Adrenal gland (tissue), 5 donors: Measurements from ENCODE around the gene DPPA4.

Experiments
- POLR2A ChIP-seq, 2 donors: fragments of 450-650 bp; IDR thresholded peaks; one replicate each; pipeline ENCODE4 v1.6.1; 2017; ENCODE audit warnings: antibody characterized with exemption in 2 of 2, mild to moderate bottlenecking in 2 of 2, moderate library complexity in 1 of 2
- TF ChIP-seq, protein P1 (sequence below), 6 experiments: fragments of 450-650 bp in 4 of 6; fragments of 200-600 bp in 2 of 6; sonication (generic) in 1 of 6; IDR thresholded peaks; 1 replicate in 5 of 6; 2 replicates in 1 of 6; pipeline versions ENCODE4 v1.5.1 to v1.8.0; 2016 to 2021; ENCODE audit warnings: antibody characterized with exemption in 6 of 6, mild to moderate bottlenecking in 2 of 6, moderate library complexity in 1 of 6
- donor health status: DM: no; HTN: no; CAD: no.

DNA sequence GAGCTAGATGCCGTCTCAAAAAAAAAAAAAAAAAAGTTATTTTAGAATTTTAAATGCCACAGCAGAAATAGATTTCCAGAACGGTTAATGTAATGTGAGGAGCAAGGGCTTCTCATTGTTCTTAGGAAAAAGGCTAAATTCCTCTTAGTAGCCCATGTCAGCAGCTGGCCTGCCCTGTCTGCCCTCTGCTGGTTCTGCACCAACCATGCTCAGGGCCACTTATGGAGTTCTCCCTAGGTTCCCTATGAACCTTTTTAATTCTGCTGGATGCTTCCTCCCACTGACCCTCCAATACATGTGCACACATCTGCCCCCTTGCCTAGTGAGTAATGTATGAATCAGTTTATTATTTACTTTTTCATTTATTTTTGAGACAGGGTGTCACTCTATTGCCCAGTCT lies 32.2 kb upstream of the DPPA4 start:
- TF ChIP-seq, protein P1, sequence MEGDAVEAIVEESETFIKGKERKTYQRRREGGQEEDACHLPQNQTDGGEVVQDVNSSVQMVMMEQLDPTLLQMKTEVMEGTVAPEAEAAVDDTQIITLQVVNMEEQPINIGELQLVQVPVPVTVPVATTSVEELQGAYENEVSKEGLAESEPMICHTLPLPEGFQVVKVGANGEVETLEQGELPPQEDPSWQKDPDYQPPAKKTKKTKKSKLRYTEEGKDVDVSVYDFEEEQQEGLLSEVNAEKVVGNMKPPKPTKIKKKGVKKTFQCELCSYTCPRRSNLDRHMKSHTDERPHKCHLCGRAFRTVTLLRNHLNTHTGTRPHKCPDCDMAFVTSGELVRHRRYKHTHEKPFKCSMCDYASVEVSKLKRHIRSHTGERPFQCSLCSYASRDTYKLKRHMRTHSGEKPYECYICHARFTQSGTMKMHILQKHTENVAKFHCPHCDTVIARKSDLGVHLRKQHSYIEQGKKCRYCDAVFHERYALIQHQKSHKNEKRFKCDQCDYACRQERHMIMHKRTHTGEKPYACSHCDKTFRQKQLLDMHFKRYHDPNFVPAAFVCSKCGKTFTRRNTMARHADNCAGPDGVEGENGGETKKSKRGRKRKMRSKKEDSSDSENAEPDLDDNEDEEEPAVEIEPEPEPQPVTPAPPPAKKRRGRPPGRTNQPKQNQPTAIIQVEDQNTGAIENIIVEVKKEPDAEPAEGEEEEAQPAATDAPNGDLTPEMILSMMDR (IDR thresholded peaks at IDR 0.05): no peak
- TF ChIP-seq POLR2A (IDR thresholded peaks at IDR 0.05): no peak
